H1 (cell line): ENCODE measurements around the gene TIA1. TPM values are rescaled to one million over a fixed set of nuclear protein-coding genes. Genes with fewer than 3 reads are reported as not detected.

Experiments
- CTCF ChIA-PET: fragments of 300-600 bp; sonication (Branson Sonifier 250); formaldehyde crosslinking; loops from one replicate; lab custom pipeline; 2021; ENCODE audit not compliant: partially characterized antibody; lab: Charles Lee
- POLR2A ChIA-PET: fragments of 300-600 bp; sonication (Branson Sonifier 250); formaldehyde crosslinking; loops from one replicate; lab custom pipeline; 2021; ENCODE audit warnings: inconsistent platforms; ENCODE audit not compliant: partially characterized antibody; lab: Charles Lee
- DNase-seq, 2 experiments: peaks; one replicate each; pipeline versions ENCODE4 v3.0.0 to v3.0.0-alpha.2; 2010 to 2022; ENCODE audit warnings: low spot score in 2 of 2, low read depth in 1 of 2, mixed read lengths in 1 of 2
- FAIRE-seq: peaks from 2 replicates; lab custom pipeline; 2011; peaks lifted over from hg19 to GRCh38; lab: Jason Lieb, UNC
- H2AFZ ChIP-seq: 2 replicates; pipeline ENCODE4 v1.8.1; 2012; ENCODE audit warnings: low read length, inconsistent platforms
- H2AK5ac ChIP-seq: 2 replicates; pipeline ENCODE4 v1.6.1; 2013; ENCODE audit warnings: low read depth, low read length
- H2BK120ac ChIP-seq: replicated peaks from 2 replicates; pipeline ENCODE3; 2013; ENCODE audit warnings: low read depth, low read length, inconsistent platforms
- H2BK12ac ChIP-seq: 2 replicates; pipeline ENCODE4 v1.6.1; 2013; ENCODE audit warnings: low read depth, low read length
- H2BK15ac ChIP-seq: 2 replicates; pipeline ENCODE4 v1.6.1; 2013; ENCODE audit warnings: low read length
- H2BK20ac ChIP-seq: 2 replicates; pipeline ENCODE4 v1.6.1; 2013; ENCODE audit warnings: low read length
- H2BK5ac ChIP-seq: 2 replicates; pipeline ENCODE4 v1.6.1; 2013; ENCODE audit warnings: low read depth, low read length
- H3K14ac ChIP-seq: 2 replicates; pipeline ENCODE4 v1.6.1; 2013; ENCODE audit warnings: inconsistent platforms; ENCODE audit not compliant: insufficient read length
- H3K18ac ChIP-seq: 2 replicates; pipeline ENCODE4 v1.6.1; 2013; ENCODE audit warnings: low read length; ENCODE audit errors: extremely low read depth
- H3K23ac ChIP-seq: 2 replicates; pipeline ENCODE4 v1.6.1; 2013; ENCODE audit warnings: inconsistent platforms; ENCODE audit not compliant: insufficient read length
- H3K23me2 ChIP-seq: 2 replicates; pipeline ENCODE4 v1.6.1; 2013; ENCODE audit warnings: low read depth, low read length
- H3K27ac ChIP-seq: 2 replicates; pipeline ENCODE4 v1.6.1; 2011; ENCODE audit warnings: low read depth, low read length, inconsistent platforms
- H3K27me3 ChIP-seq, 4 experiments: replicated peaks in 1 of 4; 1 replicate in 1 of 4; 2 replicates in 3 of 4; pipeline versions ENCODE4 v1.6.1 to v1.8.1; 2011 to 2013; ENCODE audit warnings: low read length in 3 of 4, mild to moderate bottlenecking in 3 of 4, inconsistent platforms in 2 of 4, mixed read lengths in 2 of 4, moderate library complexity in 1 of 4; ENCODE audit not compliant: control insufficient read depth in 3 of 4, insufficient read depth in 3 of 4; ENCODE audit errors: extremely low read depth in 1 of 4
- H3K36me3 ChIP-seq, 4 experiments: 2 replicates each; pipeline versions ENCODE4 v1.6.1 to v1.8.1; 2011 to 2013; ENCODE audit warnings: mild to moderate bottlenecking in 4 of 4, low read length in 3 of 4, moderate library complexity in 2 of 4, control low read depth in 1 of 4, inconsistent platforms in 1 of 4; ENCODE audit not compliant: insufficient read depth in 4 of 4, control insufficient read depth in 2 of 4
- H3K4ac ChIP-seq: replicated peaks from 2 replicates; pipeline ENCODE3; 2013; ENCODE audit warnings: low read length, low read depth, mixed read lengths, inconsistent platforms; ENCODE audit not compliant: insufficient read length
- H3K4me1 ChIP-seq, 4 experiments: replicated peaks in 1 of 4; 1 replicate in 1 of 4; 2 replicates in 3 of 4; pipeline versions ENCODE4 v1.6.1 to v1.8.1; 2011 to 2013; ENCODE audit warnings: low read length in 3 of 4, inconsistent platforms in 2 of 4, mixed read lengths in 1 of 4; ENCODE audit not compliant: insufficient read depth in 4 of 4, control insufficient read depth in 3 of 4
- H3K4me2 ChIP-seq, 2 experiments: 2 replicates each; pipeline versions ENCODE4 v1.6.1 to v1.8.1; 2011 to 2013; ENCODE audit warnings: low read depth in 2 of 2, low read length in 2 of 2, control low read depth in 1 of 2, inconsistent platforms in 1 of 2, mild to moderate bottlenecking in 1 of 2; ENCODE audit not compliant: insufficient read depth in 1 of 2
- H3K4me3 ChIP-seq, 4 experiments: fragments of 200-600, 300-600 bp in 1 of 4; sonication (generic), shearing (Covaris generic), sonication (Bioruptor Twin) in 1 of 4; 2 replicates each; pipeline versions ENCODE4 v1.5.1 to v1.8.1; 2011 to 2016; ENCODE audit warnings: low read length in 4 of 4, low read depth in 3 of 4, control low read depth in 2 of 4, inconsistent platforms in 2 of 4, mild to moderate bottlenecking in 2 of 4, mixed read lengths in 1 of 4, moderate library complexity in 1 of 4; ENCODE audit not compliant: insufficient read depth in 2 of 4; ENCODE audit errors: extremely low read depth in 1 of 4
- H3K56ac ChIP-seq: replicated peaks from 2 replicates; pipeline ENCODE3; 2013; ENCODE audit warnings: low read depth, mild to moderate bottlenecking, mixed read lengths, low read length, inconsistent platforms; ENCODE audit not compliant: insufficient read length
- H3K79me1 ChIP-seq: 2 replicates; pipeline ENCODE4 v1.6.1; 2013; ENCODE audit warnings: low read depth, low read length, control low read depth
- H3K79me2 ChIP-seq, 2 experiments: 2 replicates each; pipeline versions ENCODE4 v1.6.1 to v1.8.1; 2012 to 2013; ENCODE audit warnings: low read length in 2 of 2, mild to moderate bottlenecking in 2 of 2, inconsistent platforms in 1 of 2; ENCODE audit not compliant: insufficient read depth in 2 of 2, control insufficient read depth in 1 of 2
- H3K9ac ChIP-seq, 4 experiments: replicated peaks in 1 of 4; 1 replicate in 1 of 4; 2 replicates in 3 of 4; pipeline versions ENCODE4 v1.6.1 to v1.8.1; 2011 to 2013; ENCODE audit warnings: low read depth in 3 of 4, low read length in 3 of 4, control low read depth in 2 of 4, mild to moderate bottlenecking in 2 of 4, moderate library complexity in 2 of 4, inconsistent platforms in 1 of 4; ENCODE audit errors: extremely low read depth in 1 of 4
- H3K9me3 ChIP-seq, 2 experiments: 2 replicates each; pipeline versions ENCODE4 v1.6.1 to v1.8.1; 2012 to 2013; ENCODE audit warnings: mild to moderate bottlenecking in 2 of 2, moderate library complexity in 2 of 2, control low read depth in 1 of 2, inconsistent platforms in 1 of 2, low read depth in 1 of 2, low read length in 1 of 2, mixed read lengths in 1 of 2; ENCODE audit not compliant: insufficient read depth in 2 of 2
- H4K20me1 ChIP-seq, 2 experiments: replicated peaks in 1 of 2; 2 replicates each; pipeline versions ENCODE3 to v1.8.1; 2011 to 2013; ENCODE audit warnings: inconsistent platforms in 2 of 2, low read length in 2 of 2, mild to moderate bottlenecking in 1 of 2; ENCODE audit not compliant: insufficient read depth in 2 of 2, control insufficient read depth in 1 of 2
- H4K5ac ChIP-seq: 2 replicates; pipeline ENCODE4 v1.6.1; 2013; ENCODE audit warnings: low read length, low read depth, mixed read lengths, inconsistent platforms; ENCODE audit not compliant: insufficient read length
- H4K8ac ChIP-seq: 2 replicates; pipeline ENCODE4 v1.8.0; 2013; ENCODE audit warnings: mild to moderate bottlenecking, moderate library complexity, low read length, inconsistent platforms; ENCODE audit not compliant: insufficient read depth; ENCODE audit errors: extremely low read depth
- H4K91ac ChIP-seq: replicated peaks from 2 replicates; pipeline ENCODE3; 2013; ENCODE audit warnings: low read length, mixed read lengths, inconsistent platforms; ENCODE audit not compliant: insufficient read length
- ATF3 ChIP-seq: IDR thresholded peaks from 2 replicates; pipeline ENCODE4 v1.6.1; 2011; ENCODE audit warnings: low read depth, mild to moderate bottlenecking, low read length; ENCODE audit not compliant: insufficient read depth
- EGR1 ChIP-seq: IDR thresholded peaks from 2 replicates; pipeline ENCODE4 v1.6.1; 2011; ENCODE audit warnings: low read depth, low read length, borderline replicate concordance
- FOSL1 ChIP-seq: IDR thresholded peaks from 2 replicates; pipeline ENCODE4 v1.6.1; 2011; ENCODE audit warnings: mild to moderate bottlenecking, low read depth, low read length, moderate library complexity; ENCODE audit not compliant: insufficient read depth
- NANOG ChIP-seq: IDR thresholded peaks from 2 replicates; pipeline ENCODE4 v1.6.1; 2011; ENCODE audit warnings: low read length, low read depth, mild to moderate bottlenecking, inconsistent platforms; ENCODE audit not compliant: insufficient read depth, poor library complexity, severe bottlenecking
- SP2 ChIP-seq: IDR thresholded peaks from 2 replicates; pipeline ENCODE4 v1.6.1; 2012; ENCODE audit warnings: mild to moderate bottlenecking, low read length, inconsistent platforms
- SP4 ChIP-seq: IDR thresholded peaks from 2 replicates; pipeline ENCODE4 v1.6.1; 2012; ENCODE audit warnings: low read length, inconsistent platforms
- WGBS, 2 experiments: shearing (Covaris generic) in 1 of 2; methylation state at CpG; one replicate each; pipeline versions ENCODE4 v1.1.6 to v1.1.7; 2013 to 2015; ENCODE audit warnings: low lambda C conversion rate in 2 of 2, mixed read lengths in 2 of 2, inconsistent platforms in 1 of 2, low coverage in 1 of 2, missing lambda C conversion rate in 1 of 2; ENCODE audit not compliant: insufficient replicate concordance in 2 of 2, insufficient coverage in 1 of 2, insufficient read length in 1 of 2; ENCODE audit errors: extremely low coverage in 1 of 2, missing lambda C conversion rate in 1 of 2; 5-methylcytosine and 5-hydroxymethylcytosine counted together
- polyA plus RNA-seq, 7 experiments: library from polyadenylated mRNA; depleted of rRNA in 3 of 7; stranded (reverse) in 5 of 7; unstranded in 2 of 7; fragments of >200 nt in 5 of 7; fragments of 200-250 nt in 2 of 7; gene quantifications; 1 replicate in 5 of 7; 2 replicates in 1 of 7; 4 replicates in 1 of 7; pipeline versions ENCODE4 v1.2.1 to v1.2.3, GENCODE V29; 2011 to 2013; ENCODE audit warnings: missing spikeins in 2 of 7, mixed read lengths in 2 of 7
- total RNA-seq: library from RNA; stranded (reverse); fragmentation: NEBNext Ultra II Directional; extraction: Animal tissue kit (Norgen Biotek cat#: 25700); gene quantifications from 2 replicates; pipeline ENCODE4 v1.2.1, GENCODE V29; 2021
- TF ChIP-seq, protein P1 (sequence below), 3 experiments: IDR thresholded peaks; 1 replicate in 2 of 3; 2 replicates in 1 of 3; pipeline versions ENCODE4 v1.5.1 to v1.6.1; 2011; ENCODE audit warnings: low read length in 3 of 3, mild to moderate bottlenecking in 3 of 3, inconsistent platforms in 2 of 3, low read depth in 1 of 3, moderate library complexity in 1 of 3; ENCODE audit not compliant: insufficient read depth in 1 of 3; ENCODE audit errors: control extremely low read depth in 1 of 3

TIA1 gene
- total and polyA plus RNA-seq, 2 of the 8 experiments (the other 6 are each of a cell fraction or from before 2014, with no cell fraction given) = 58.6 to 181 TPM

DNA sequence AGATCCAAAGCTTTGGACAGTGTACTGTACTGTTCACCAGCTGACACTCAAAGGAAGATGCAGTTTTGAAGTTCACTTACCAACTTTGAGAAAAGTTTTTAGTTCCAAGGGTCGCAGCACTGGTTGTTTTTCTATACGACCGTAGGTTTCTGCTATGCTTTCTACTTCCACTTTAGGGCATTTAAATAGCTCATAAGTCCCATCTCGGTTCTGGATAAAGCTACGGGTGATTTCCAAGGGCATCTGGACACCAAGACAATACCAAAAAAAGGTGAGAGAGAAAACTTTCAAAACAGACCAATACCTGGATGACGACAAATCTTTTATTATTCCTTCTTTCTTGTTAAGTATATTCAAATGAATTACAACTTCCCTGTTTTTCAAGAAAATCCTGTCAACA lies 87.9 kb downstream of the TIA1 start:
- Histone ChIP-seq H2BK12ac (no peak overlapping the region), H3K23me2 (no peaks in the 10 kb centered on the region), H2BK120ac (no peak overlapping the region), H2BK20ac (no peak overlapping the region), H3K23ac (no peak overlapping the region), H2BK15ac (no peak overlapping the region), H2AFZ (no peak overlapping the region), H4K91ac (no peak overlapping the region), H3K4ac (no peak overlapping the region), H2BK5ac (no peak overlapping the region), H3K56ac (no peak overlapping the region), H3K27ac (no peak overlapping the region), H3K79me1 (no peaks in the 10 kb centered on the region), H4K8ac (no peak overlapping the region), H3K27me3 (no peaks in the 10 kb centered on the region), H3K36me3 (peaks cover 0 to 20% (median 0%) of the 10 kb centered on the region in 4 experiments; a peak in 3 of 8 replicates), H3K4me3 (no peak overlapping the region), H3K4me2 (no peak overlapping the region), H3K14ac (no peak overlapping the region), H3K9ac (no peak overlapping the region), H2AK5ac (no peak overlapping the region), H3K4me1 (no peaks in the 10 kb centered on the region), H3K79me2 (no peaks in the 10 kb centered on the region), H4K20me1 (no peaks in the 10 kb centered on the region), H3K18ac (no peak overlapping the region), H3K9me3 (no peaks in the 10 kb centered on the region), H4K5ac (no peak overlapping the region)
- WGBS, 2 experiments = 87% methylated on average over 6 of the region's 6 CpGs; no CpG with 5 or more reads in 1 of the 2 experiments
- FAIRE-seq (no peak), DNase-seq (no peak)
- TF ChIP-seq, protein P1, sequence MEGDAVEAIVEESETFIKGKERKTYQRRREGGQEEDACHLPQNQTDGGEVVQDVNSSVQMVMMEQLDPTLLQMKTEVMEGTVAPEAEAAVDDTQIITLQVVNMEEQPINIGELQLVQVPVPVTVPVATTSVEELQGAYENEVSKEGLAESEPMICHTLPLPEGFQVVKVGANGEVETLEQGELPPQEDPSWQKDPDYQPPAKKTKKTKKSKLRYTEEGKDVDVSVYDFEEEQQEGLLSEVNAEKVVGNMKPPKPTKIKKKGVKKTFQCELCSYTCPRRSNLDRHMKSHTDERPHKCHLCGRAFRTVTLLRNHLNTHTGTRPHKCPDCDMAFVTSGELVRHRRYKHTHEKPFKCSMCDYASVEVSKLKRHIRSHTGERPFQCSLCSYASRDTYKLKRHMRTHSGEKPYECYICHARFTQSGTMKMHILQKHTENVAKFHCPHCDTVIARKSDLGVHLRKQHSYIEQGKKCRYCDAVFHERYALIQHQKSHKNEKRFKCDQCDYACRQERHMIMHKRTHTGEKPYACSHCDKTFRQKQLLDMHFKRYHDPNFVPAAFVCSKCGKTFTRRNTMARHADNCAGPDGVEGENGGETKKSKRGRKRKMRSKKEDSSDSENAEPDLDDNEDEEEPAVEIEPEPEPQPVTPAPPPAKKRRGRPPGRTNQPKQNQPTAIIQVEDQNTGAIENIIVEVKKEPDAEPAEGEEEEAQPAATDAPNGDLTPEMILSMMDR (IDR thresholded peaks at IDR 0.05; ENCODE audit: control extremely low read depth in 1 of 3, insufficient read depth in 1 of 3, low read depth in 1 of 3, low read length in 3 of 3) = no peak
- TF ChIP-seq SP2 (no peak), FOSL1 (no peak), SP4 (no peak), NANOG (no peak), ATF3 (no peak), EGR1 (no peak)
- POLR2A ChIA-PET = interaction anchor here (0.5 to 2.8 kb wide), 4 partner anchors 29 to 421 kb away, joined by 3 to 8 read pairs (median 4); partner anchors contain the start of genes MXD1 and SNRPG
- CTCF ChIA-PET = interaction anchor here (0.6 to 1.6 kb wide), 3 partner anchors 144 to 1094 kb away, joined by 3 to 4 read pairs (median 3); no protein-coding TSS in a partner anchor
